ENCODE data around the gene FAM234B.

The FAM234B gene

GRCh38 chr12:13124656-13125505, 80.7 kb downstream of the FAM234B start:
- no peak for DNase-seq

GRCh38 chr12:13125996-13126395, 81.8 kb downstream of the FAM234B start:
- DNase-seq: no peak

- no peak for DNase-seq
These were observed 82.3 kb downstream of the FAM234B start for GRCh38 chr12:13126494-13126893.

GRCh38 chr12:13127444-13127843, 83.3 kb downstream of the FAM234B start:
- DNase-seq: no peak

GRCh38 chr12:13128291-13128965, 84.2 kb downstream of the FAM234B start:
- DNase-seq: no peak

- no peak for DNase-seq
These were observed 86.8 kb downstream of the FAM234B start for GRCh38 chr12:13130981-13131380.

All from NCI-H1105 (cell line).